Measurements from ENCODE around the gene FHOD3.
A peak's percentile ranks its signal among the peaks of the same experiment; 100 is the strongest.

Gene FHOD3

DNA sequence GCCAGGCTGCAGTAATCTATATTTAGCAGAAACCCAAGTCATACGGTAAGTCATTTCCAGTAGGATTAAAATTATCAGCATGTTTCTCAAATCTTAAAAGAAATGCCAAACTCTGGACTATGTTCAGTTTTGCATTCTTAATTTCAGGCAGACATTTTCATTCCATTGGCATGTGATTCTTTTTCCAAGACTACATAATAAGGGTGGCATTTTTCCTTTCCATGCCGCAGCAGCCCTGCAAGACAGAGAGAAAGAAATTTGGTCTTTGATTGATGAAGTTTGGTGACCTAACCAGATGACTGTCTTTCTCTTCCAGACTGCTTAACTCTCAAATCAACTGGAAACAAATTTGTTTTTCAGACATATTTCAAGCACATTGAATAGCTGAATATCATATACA is 118.1 kb downstream of the FHOD3 start:
- no peaks in the 10 kb centered on the region for H3K27me3 ChIP-seq (ENCODE audit: insufficient read depth, low read length, poor library complexity, severe bottlenecking)
- H3K9me3 ChIP-seq (ENCODE audit: insufficient read depth, low read depth, low read length), result no peaks in the 10 kb centered on the region
- H3K36me3 ChIP-seq (ENCODE audit: insufficient read depth, low read length), result no peaks in the 10 kb centered on the region
- H3K4me2 ChIP-seq (ENCODE audit: low read depth, low read length, poor library complexity, severe bottlenecking), result no peak overlapping the region
- no peaks in the 10 kb centered on the region for H3K79me2 ChIP-seq (ENCODE audit: insufficient read depth, low read length)
- no peaks in the 10 kb centered on the region for H3K9me2 ChIP-seq (replicated peaks; ENCODE audit: low read depth, low read length)
- H2AFZ ChIP-seq (ENCODE audit: low read length), result no peak overlapping the region
- peaks cover 2% of the 10 kb centered on the region for H3K4me1 ChIP-seq (ENCODE audit: insufficient read depth, low read length, poor library complexity, severe bottlenecking)
- no peak for TF ChIP-seq EZH2phosphoT487 (IDR thresholded peaks at IDR 0.05; ENCODE audit: borderline replicate concordance)
- TF ChIP-seq, protein P1, sequence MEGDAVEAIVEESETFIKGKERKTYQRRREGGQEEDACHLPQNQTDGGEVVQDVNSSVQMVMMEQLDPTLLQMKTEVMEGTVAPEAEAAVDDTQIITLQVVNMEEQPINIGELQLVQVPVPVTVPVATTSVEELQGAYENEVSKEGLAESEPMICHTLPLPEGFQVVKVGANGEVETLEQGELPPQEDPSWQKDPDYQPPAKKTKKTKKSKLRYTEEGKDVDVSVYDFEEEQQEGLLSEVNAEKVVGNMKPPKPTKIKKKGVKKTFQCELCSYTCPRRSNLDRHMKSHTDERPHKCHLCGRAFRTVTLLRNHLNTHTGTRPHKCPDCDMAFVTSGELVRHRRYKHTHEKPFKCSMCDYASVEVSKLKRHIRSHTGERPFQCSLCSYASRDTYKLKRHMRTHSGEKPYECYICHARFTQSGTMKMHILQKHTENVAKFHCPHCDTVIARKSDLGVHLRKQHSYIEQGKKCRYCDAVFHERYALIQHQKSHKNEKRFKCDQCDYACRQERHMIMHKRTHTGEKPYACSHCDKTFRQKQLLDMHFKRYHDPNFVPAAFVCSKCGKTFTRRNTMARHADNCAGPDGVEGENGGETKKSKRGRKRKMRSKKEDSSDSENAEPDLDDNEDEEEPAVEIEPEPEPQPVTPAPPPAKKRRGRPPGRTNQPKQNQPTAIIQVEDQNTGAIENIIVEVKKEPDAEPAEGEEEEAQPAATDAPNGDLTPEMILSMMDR (conservative IDR thresholded peaks at IDR 0.05; ENCODE audit: low read length), result no peak
- no peaks in the 10 kb centered on the region for H4K20me1 ChIP-seq (ENCODE audit: insufficient read depth, low read length, poor library complexity, severe bottlenecking)
- H3F3A ChIP-seq (ENCODE audit: low read depth), result no peaks in the 10 kb centered on the region
- H3K4me3 ChIP-seq (ENCODE audit: low read length, poor library complexity, severe bottlenecking), result no peak overlapping the region
- no peak overlapping the region for H3K9ac ChIP-seq (ENCODE audit: low read depth, low read length, poor library complexity, severe bottlenecking)

DNA sequence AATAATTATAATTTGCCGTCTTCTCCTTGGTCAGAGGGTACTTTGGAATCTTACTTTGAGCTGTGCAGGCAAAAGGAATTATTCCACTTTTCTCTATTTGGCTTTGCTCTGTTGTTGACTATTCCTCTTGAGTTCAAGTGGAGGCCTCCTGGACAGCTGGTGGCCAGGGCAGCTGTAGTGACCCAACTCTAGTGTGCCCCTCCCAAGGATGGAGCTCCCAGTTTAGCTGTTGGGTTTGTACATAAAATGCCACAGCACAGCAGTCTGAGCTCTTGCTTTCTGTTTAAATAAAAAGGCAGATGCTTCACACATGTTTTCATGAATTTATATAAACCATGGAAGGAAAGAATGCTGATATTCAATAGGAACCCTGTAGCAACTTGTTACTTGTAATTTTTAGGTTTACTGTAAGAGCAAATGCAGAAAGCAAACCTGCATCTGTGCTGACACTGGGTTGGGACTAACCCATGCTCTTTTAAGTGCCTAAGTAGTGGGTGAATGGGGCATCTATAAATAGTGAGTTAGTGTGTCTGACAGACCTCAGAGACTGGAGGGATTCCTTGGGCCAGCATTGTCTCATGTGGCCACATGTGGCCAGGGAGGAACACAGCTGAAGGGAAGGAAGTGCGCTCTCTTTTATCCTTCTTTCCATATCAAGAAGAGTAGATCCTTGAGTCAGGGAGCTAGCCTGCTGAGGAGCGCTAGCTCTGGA is 121.8 kb downstream of the FHOD3 start:
- Histone ChIP-seq H3K36me3 (ENCODE audit: insufficient read depth, low read length) (no peaks in the 10 kb centered on the region), H3K4me1 (ENCODE audit: insufficient read depth, low read length, poor library complexity, severe bottlenecking) (peaks cover 5% of the 10 kb centered on the region), H2AFZ (ENCODE audit: low read length) (no peak overlapping the region), H3K4me3 (ENCODE audit: low read length, poor library complexity, severe bottlenecking) (no peak overlapping the region), H3K4me2 (ENCODE audit: low read depth, low read length, poor library complexity, severe bottlenecking) (no peak overlapping the region), H3K9me3 (ENCODE audit: insufficient read depth, low read depth, low read length) (no peaks in the 10 kb centered on the region), H3K27me3 (ENCODE audit: insufficient read depth, low read length, poor library complexity, severe bottlenecking) (no peaks in the 10 kb centered on the region), H3K79me2 (ENCODE audit: insufficient read depth, low read length) (no peaks in the 10 kb centered on the region), H3K9ac (ENCODE audit: low read depth, low read length, poor library complexity, severe bottlenecking) (no peak overlapping the region), H4K20me1 (ENCODE audit: insufficient read depth, low read length, poor library complexity, severe bottlenecking) (no peaks in the 10 kb centered on the region), H3F3A (ENCODE audit: low read depth) (no peaks in the 10 kb centered on the region), H3K9me2 (replicated peaks; ENCODE audit: low read depth, low read length) (no peaks in the 10 kb centered on the region)
- TF ChIP-seq EZH2phosphoT487 (IDR thresholded peaks at IDR 0.05; ENCODE audit: borderline replicate concordance), result no peak
- TF ChIP-seq, protein P1 (conservative IDR thresholded peaks at IDR 0.05; ENCODE audit: low read length), result no peak

DNA sequence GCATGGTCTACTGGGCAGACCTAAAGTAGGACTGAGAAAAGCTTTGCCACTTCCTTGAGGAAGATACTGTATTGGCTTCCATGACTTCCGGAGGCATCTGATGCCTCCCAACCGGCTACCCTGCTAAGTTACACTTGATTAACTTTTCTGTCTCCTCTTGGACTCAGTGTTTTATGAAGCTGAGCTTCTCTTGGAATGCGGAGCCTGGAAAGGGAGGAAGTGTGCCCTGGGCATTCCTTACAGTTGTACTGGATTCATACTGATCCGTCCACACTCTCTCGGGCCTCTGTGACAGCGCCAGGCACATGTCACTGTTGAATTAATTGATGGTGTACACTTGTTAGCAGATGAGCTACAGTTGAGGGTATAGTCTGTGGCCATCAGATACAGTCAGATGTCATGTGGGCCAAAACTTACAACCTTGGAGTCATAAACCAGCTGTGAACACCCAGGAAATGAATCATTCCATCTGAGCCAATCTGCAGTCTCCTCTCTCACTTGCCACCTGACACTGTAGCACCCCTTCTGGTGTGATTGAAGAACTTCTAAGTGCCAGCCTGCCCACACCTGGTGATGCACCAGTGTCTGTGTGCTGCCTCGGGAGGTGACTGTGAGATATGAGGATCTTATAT is 122.5 kb downstream of the FHOD3 start:
- Histone ChIP-seq H3K9me3 (ENCODE audit: insufficient read depth, low read depth, low read length) (no peaks in the 10 kb centered on the region), H3K9ac (ENCODE audit: low read depth, low read length, poor library complexity, severe bottlenecking) (no peak overlapping the region), H3K36me3 (ENCODE audit: insufficient read depth, low read length) (no peaks in the 10 kb centered on the region), H4K20me1 (ENCODE audit: insufficient read depth, low read length, poor library complexity, severe bottlenecking) (no peaks in the 10 kb centered on the region), H3K4me2 (ENCODE audit: low read depth, low read length, poor library complexity, severe bottlenecking) (no peak overlapping the region), H3K4me3 (ENCODE audit: low read length, poor library complexity, severe bottlenecking) (no peak overlapping the region), H3K27me3 (ENCODE audit: insufficient read depth, low read length, poor library complexity, severe bottlenecking) (no peaks in the 10 kb centered on the region), H3K79me2 (ENCODE audit: insufficient read depth, low read length) (no peaks in the 10 kb centered on the region), H3K9me2 (replicated peaks; ENCODE audit: low read depth, low read length) (no peaks in the 10 kb centered on the region), H3K4me1 (ENCODE audit: insufficient read depth, low read length, poor library complexity, severe bottlenecking) (peaks cover 5% of the 10 kb centered on the region), H3F3A (ENCODE audit: low read depth) (no peaks in the 10 kb centered on the region), H2AFZ (ENCODE audit: low read length) (no peak overlapping the region)
- TF ChIP-seq, protein P1 (conservative IDR thresholded peaks at IDR 0.05; ENCODE audit: low read length), result peak; percentile 42
- no peak for TF ChIP-seq EZH2phosphoT487 (IDR thresholded peaks at IDR 0.05; ENCODE audit: borderline replicate concordance)
